ENCODE data around the gene SHROOM1.

Gene SHROOM1

DNA sequence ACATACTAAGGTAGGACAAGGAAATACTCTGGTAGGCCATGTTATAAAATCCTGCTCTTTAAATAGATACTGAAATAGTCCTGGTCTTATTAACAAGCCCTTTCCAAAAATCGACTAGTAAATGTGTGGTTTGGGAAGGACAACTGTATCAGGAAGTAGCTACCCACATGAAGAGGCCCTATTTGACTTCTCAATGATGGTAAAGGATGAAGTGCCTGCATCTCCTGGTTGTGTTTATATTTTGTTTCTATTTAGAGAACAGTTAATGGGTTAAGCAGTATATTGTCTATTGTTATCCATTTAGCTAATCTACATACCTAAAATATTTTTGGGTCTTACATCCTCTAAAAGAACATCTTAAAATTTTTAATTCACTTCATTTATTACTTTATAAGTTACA, 23.3 kb upstream of the SHROOM1 start:
- DNase-seq = no peak

DNA sequence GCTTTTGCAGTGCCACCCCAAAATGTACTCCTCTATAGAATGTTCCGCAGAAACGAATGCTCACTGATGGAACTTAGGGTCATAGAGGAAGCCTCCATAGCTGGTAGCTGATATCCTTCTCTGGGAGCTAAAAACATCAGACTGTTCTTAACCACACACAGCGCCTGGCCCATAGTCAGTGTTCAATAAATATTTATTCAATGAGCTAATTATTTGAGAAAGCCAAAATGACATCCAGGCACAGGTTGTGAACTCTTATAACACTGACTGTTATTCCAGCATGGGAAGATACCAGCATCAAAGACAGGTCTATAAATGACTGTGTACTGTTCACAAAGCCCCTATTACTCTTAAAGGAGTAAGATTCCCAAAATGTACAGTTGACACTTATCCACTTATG, 22.9 kb upstream of the SHROOM1 start:
- DNase-seq = no peak

DNA sequence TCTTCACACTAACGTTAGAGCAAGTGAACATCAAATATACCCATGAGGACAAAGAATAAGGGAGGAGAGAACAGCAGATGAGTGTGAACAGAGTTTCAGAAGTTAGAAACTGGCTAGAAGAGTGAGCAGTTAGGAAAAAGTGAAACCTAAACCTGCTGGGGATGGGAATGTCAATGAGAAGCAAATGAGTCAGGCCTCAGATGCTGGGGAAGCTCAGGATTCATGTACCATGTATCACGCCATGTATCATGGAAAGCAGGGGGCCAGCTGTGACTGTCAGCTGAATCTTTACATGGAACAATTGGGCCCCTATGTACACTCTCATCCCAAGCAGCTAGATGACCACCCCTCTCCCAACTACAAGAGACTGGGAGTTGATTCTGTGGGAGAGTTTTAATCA, 19.6 kb upstream of the SHROOM1 start:
- no peak for DNase-seq

DNA sequence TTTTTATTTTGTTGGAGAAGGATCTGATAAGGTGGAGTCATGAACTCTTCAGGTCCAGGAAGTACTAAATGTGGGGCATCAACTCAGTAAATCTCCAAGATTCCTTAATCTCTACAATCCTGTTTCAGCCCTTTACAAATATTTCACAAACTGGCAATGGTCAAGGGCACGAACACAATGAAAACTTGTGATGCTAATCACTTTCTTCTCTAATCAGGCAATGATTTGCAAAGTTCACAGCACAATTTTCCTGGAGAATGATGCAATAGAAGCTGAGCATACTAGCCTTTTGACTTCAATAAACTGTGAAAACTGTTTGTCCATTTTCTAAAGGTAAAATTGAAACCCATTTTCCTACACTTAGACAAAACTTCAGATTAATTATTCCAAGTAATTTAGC, 18.9 kb upstream of the SHROOM1 start:
- DNase-seq = no peak

DNA sequence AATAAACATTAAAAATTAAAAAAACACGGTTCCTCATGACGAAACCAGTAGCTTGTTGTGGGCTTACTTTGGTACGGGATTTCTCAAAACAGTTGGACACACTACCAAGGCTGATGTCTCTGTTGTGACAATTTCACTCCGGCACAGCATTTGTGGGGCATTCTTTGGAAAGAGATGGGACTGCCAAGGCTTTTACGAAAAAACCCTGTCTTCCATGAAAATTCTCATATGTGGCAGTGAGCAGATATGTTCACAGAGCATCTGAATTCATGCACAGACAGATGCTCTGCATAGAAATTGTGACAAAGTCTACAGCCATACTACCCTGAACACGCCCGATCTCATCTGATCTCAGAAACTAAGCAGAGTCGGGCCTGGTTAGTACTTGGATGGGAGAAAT, 17.8 kb upstream of the SHROOM1 start:
- no peak for DNase-seq

GRCh38 chr5:132841305-132841704, 10.9 kb upstream of the SHROOM1 start:
- peak in 1 of 51 donors; percentile 20 for DNase-seq

DNA sequence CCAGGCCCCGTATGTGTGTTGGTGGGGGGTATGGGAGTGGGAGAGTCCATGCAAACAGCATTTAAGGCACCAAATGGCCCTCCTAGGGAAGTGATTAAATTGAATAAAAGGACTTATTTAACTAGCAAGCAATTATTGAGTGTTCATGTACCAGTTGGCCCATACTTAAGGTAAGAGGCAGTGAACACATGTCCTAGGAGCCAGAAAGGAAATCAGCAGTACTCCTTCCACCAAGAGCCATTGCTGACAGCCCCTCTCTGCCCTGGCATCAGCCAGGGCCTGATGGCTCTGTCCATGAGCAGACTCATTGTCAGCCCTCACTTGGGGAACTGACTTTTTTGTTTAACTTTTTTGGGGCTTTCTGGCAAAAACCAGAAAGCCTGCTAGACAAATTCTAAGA, 10.4 kb upstream of the SHROOM1 start:
- no peak for DNase-seq

DNA sequence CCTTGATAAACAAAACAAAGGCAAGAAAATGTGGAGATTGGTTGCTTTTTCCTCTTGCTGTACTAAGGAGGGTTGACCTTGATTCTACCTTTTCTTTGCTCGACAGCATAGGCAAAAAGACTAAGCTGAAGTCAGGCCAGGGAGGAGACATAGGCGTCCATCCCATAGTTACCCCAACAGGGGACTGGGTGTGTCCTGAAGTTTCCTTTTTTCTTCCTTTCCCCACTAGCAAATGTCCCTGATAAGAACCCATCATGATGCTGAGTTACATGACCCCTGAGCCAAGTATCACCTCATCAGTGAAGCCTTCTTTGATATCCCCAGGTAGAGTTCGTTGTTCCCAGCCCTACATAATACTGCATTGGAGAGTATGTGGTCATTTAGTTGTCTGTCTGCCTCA, 9.9 kb upstream of the SHROOM1 start:
- no peak for DNase-seq

DNA sequence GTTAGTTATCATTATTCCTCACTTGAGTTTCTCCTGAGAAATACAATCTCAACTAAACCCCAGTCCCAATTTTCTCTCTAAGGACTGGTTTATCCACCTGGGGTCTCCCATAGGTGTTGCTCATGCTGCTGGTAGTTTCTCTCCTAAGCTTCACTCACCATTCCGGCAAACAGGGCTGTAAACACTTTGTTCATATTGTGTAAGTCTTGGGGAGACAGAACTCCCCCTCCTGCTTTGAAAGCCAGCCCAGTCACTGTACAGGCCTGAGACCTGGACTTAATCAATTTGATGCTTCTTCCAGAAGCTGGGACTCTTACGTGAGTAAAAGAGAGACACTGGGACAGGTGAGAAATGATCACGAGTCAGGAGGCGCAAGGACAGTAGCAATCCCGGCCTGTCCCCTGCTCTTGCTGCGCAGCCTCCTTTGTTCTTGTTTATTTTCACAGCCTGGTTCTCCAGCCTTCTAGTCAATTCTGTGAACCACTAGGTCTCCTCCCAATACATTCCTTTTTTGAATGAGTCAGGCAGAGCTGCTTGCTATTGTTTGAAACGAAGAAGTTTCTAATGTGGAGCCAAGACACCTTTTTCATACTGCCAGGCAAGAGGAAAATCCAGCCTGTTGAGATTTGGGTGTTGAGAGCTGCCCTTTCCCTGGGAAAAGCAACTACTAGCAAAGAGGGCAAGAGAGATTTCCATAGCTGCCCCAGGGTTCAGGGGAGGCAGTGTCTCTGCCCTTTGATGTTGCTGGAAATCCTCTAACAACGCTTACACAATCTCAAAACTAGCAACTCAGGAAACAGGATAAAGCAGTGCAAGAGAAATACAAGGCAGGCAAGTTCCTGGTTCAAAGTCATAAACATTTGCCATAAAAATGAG, 9.2 kb upstream of the SHROOM1 start:
- no peak for DNase-seq

DNA sequence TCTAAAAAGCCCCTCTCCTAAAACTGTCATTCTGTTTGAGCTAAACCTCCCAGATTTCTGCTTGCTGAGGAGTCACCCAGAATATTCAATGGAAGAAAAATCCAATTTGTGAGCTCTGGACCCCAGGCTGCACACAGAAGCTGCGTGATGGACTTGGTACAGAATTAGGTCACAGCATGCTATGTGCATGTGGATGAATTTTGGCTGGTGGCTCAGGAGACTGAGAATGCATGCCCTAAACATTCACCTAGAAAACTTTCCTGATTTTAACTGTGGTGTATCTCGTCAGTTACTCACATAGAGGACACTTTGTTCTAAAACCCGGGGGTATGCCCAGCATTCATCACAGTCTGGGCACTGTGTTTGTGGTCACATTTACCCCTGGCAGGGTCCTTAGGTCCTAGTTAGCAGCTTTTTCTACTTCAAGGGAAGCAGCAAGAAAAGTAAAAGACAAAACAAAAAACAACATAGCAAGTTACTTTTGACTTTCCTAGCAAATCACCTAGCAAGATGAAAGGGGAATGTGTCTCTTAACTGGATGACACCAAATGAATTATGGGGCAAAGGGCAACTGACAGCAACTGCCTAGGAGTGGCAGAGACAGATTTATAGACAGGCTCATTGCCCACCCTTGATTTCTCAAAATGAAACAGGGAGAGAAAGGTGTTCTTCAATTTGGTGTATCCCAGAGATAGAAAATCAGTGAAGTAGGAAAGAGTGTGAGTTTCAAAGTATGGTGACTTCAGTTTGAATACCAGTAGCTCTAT, 8.3 kb upstream of the SHROOM1 start:
- no peak for DNase-seq

DNA sequence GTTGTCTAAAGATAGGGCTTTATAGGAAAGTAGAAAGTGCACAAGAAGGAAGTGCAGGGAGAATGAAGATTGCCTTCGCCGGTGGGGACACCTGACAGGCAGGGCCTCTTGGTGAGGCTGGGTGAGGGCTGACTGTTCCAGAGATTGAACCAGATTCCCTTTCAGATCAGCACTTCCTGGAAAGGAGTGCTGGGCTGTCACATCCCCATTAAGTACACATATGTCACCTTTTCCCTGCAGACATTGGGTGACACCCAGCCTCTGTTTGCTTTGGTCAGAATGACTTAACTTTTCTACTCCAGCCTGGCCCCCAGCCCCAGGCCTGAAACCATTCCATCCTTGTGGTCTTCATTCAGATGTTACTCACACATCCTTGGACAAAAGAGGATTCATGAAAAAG, 7.4 kb upstream of the SHROOM1 start:
- no peak for DNase-seq

DNA sequence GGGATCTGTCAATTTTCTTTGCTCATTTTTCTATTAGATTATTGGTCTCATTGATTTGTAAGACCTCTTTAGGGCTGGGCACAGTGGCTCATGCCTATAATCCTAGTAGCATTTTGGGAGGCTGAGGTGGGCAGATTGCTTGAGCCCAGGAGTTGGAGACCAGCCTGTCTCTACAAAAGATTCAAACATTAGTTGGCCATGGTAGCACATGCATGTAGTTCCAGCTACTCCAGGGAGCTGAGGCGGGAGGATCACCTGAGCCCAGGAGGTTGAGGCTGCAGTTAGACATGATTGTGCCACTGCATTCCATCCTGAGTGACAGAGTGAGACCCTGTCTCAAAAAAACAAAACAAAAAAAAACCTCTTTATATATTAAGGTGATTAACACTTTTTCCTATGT, 6.4 kb upstream of the SHROOM1 start:
- DNase-seq = no peak

DNA sequence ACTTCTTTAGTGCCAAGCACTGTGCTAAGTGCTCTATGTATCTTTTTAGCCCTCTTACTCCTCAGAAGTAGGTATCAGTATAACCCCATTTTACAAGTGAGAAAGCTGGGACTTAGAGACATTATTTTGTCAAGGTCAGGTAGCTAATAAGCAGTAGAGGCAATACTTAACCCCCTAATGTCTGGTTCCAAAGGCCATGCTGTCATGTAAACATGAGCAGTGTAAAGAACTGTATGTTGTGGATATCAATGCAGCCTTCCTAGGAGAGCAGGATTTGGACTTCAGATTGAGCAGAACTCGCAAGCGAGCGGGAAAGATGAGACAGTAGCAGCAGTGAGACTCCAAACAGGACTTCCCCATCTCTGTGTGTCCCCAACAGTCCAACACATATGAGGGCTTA, 3.6 kb upstream of the SHROOM1 start:
- DNase-seq = no peak

DNA sequence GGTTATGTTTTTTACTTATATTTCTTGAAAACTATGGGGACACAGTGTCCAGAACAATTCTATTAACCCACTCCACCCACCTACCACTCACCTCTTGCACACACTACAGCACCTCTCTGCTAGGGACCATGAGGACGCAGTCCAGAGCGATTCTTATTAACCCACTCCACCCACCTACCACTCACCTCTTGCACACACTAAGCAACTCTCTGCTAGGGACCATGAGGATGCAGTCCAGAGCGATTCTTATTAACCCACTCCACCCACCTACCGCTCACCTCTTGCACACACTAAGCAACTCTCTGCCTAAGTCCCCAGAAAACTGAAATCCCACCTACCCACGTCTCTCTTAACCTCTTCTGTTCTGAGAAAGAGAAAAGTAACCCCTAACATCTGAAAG, 2.2 kb upstream of the SHROOM1 start:
- no peak for DNase-seq

- no peak for DNase-seq
Observed at GRCh38 chr5:132831095-132831860, 831 bp upstream of the SHROOM1 start.

DNA sequence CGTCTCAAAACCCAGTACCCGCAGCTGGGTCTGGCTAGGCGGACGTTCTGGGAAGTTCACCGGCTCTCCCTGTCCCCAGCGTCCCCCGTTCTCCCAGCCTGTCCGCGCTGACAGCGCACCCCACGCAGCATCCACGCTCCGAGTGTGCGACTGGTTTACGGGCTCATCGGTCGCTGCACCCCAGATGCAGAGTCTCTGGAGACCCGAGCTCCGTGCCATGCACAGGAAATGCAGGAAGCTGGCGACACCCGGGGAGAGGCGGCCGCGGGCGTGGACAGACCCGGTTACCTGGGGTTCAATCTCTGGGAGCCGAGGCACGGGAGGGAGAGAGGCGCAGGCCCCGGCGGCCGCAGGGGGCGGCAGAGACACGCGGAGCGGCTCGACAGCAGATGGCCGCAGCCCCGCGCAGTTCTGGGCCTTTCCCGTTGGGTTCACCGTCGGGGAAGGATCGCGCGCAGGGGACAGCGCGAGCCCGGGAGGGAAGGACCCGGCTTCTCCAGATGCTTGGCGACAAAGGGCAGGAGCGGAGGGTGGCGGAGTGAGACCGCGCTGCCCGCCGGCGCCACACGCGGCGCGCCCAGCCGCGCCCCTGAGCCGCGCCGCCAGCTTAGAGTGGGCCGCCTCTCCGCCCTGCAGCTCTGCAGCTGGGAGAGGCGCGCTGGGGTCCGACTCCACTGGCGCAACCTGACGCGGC, 558 bp downstream of the SHROOM1 start:
- peak in 45 of 51 donors; percentile 31 to 85 (median 60) for DNase-seq

GRCh38 chr5:132828846-132829494, 1.5 kb downstream of the SHROOM1 start:
- no peak for DNase-seq

DNA sequence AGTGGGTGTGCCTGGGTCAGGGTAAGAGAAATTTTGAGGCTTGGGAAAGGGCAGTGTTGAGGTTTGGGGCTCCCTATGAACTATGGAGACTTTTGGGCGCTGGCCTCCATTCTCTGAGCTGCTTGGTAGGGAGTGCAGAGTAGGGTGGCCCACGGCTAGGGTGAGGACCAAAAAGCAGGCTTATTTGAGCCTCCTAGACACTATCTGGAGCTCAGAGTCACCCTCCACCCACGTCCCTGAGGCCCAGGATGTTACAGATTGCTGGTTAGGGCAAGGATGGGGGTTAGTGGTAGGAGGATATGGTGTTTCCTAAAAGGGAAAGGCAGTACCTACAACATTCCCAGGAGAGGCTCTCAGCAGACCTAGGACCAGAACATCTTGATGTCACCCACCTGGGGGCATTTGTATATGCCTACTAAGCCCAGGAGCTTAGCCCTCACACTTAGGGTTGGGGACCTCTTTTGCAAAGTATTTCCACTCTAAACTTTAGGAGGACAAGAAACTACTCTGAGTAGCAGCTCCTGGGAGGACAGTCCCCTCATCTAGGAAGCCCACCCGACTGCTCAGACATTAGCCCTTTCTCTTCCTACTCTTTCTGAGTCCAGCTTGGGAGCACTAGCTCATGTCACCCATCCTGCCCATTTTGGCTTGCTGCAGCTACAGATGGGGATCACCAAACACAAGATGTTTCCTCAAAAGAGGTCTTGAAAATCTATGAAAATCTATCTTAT, 2.3 kb downstream of the SHROOM1 start:
- DNase-seq = no peak

GRCh38 chr5:132826424-132827082, 3.9 kb downstream of the SHROOM1 start:
- no peak for DNase-seq
